SKM-1 treated with dmso at 0.1 percent for 144 hours (cell line): ENCODE results near the gene ACTR5.
"Not testable (repeated sequence)": the region's sequence is repeated elsewhere in the genome, so short reads cannot be mapped to it uniquely, and the experiment has no call there.

Source experiments
- DNase-seq: peaks from one replicate; lab custom pipeline; 2025; ENCODE audit not compliant: unreplicated experiment; lab: John Stamatoyannopoulos, UW

The ACTR5 gene

DNA sequence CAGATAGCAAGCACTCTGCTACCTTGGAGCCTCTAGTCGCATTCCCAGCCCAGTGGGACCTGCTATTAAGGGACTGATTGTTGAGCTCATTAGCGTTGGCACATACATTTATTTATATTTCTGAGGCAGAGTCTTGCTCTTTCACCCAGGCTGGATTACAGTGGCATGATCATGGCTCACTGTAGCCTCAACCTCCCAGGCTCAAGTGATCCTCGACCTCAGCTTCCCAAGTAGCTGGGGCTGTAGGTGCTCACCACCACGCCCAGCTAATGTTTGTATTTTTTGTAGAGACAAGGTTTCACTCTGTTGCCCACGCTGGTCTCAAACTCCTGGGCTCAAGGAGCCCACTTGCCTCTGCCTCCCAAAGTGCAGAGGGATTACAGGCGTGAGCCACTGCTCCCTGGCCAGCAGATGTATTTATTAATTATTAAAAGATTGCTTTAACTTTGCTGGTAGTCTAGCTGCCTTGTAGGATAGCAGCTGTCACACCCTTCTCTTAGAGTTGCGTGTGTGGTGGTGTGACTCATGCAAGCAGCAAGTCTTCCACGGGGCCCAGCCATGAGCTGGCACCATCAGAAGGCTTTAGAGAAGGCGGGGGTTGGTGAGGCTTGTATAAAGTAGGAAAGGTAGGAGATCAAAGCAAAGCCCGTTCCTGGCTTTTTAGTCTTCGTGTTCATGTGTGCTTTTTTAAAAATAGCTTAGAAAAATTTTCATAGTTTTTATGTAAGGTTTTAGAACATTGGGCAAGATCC lies 16.5 kb downstream of the ACTR5 start:
- peak; percentile 36 for DNase-seq

GRCh38 chr20:38766071-38766470 lies 17.8 kb downstream of the ACTR5 start:
- DNase-seq = no peak

DNA sequence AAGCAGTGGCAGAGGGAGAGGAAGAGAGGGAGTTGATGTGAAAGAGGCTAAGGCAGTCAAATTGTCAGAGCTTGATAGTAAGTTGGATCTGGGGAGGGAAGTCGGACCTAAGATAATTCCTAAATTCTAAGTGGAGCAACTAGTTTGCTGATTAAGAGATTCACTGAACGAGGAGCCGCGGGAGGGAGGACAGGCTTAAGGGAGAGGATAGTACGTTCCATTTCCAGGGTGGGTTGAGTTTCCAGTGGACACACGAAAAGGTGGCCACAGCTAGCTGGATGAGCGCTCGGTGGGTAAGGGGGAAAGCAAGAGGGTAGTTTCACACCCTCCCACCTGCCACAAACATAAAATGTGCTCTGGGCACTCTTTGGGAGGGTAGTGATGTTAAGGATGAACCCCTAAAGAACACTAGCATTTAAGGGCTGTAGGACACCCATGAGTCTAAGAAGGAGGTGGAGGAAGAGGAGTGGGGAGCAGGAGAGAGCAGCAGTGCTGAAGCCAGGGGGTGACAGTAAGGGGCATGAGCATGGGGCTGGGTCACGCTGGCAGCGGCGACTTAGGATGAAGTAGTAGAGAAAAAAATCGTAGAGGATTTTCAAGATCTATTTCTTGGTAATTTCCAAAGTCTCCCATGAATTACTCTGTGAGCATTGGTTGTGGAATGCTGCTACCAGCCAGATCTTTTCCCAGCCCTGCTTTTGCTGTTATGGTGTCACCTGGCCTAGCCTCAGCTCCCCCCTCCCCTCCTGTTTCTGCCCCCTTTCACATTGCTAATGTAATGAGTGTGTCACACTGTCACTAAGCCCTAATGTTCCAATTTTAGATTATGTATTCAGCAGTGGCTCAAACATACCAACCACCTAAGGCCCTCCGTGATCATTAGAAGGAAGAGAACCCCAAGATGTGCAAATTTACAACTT lies 21.4 kb downstream of the ACTR5 start:
- DNase-seq = no peak

DNA sequence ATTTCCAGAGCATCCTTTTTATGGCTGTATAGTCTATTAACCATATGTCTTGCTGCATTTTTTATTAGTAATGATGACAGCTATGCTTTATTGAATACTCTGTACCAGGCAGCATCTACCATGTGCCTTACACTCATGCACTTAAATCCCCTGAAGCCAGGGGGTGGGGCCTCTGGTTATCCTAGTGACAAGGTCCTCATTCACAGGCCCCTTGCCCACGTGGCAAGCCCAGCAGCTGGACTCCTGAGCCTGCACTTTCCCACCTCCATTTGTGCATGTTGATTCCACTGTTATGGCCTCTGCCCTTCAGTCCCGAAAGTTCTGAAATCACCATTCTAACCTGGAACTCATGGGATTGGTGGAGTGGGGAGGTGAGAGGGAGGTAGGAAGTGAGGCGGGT lies 22.3 kb downstream of the ACTR5 start:
- DNase-seq = no peak

- no peak for DNase-seq
These were observed 22.7 kb downstream of the ACTR5 start for GRCh38 chr20:38770970-38771369.

DNA sequence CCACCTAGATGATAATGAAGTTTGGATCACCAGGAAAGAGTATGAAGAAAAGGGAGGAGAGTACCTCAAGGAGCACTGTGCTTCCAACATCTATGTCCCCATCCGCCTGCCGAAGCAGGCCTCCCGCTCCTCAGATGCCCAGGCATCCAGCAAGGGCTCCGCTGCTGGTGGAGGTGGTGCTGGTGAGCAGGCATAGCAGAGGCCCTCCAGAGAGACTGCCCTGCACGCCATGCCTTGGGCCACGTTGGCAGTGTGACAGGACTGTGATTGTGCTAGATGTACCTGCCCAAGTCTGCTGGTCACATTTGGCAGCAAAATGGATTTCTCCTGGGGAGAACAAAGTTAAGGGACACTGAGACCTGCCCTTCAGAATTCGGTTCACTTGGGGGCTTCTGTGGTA lies 23.4 kb downstream of the ACTR5 start:
- no peak for DNase-seq

GRCh38 chr20:38774167-38774566 lies 25.9 kb downstream of the ACTR5 start:
- DNase-seq = no peak

- DNase-seq = no peak
These were observed 28.1 kb downstream of the ACTR5 start for GRCh38 chr20:38776363-38776762.

- no peak for DNase-seq
These were observed 31.2 kb downstream of the ACTR5 start for GRCh38 chr20:38779247-38780097.

DNA sequence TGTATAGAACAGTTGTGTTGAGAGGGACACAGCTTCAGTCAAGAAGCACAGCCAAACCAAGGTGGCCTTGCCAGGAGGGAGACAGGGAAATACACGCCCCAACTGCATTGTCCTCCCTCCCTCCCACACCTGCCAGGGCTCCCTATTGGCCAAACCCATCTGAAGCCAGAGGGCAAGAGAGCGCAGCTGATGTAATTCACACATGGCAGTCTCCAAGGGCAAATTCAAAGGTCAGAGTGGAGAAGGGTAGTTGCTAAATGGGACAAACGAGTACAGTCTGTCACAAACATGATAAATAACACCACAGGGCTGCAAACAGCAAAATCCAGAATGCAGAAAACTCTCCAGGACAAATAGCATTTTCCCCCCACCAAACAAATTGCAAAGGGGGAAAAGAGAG lies 34.0 kb downstream of the ACTR5 start:
- DNase-seq = no peak

- no peak for DNase-seq
These were observed 39.6 kb downstream of the ACTR5 start for GRCh38 chr20:38787870-38788269.

GRCh38 chr20:38789503-38790199 lies 41.4 kb downstream of the ACTR5 start:
- DNase-seq = no peak

DNA sequence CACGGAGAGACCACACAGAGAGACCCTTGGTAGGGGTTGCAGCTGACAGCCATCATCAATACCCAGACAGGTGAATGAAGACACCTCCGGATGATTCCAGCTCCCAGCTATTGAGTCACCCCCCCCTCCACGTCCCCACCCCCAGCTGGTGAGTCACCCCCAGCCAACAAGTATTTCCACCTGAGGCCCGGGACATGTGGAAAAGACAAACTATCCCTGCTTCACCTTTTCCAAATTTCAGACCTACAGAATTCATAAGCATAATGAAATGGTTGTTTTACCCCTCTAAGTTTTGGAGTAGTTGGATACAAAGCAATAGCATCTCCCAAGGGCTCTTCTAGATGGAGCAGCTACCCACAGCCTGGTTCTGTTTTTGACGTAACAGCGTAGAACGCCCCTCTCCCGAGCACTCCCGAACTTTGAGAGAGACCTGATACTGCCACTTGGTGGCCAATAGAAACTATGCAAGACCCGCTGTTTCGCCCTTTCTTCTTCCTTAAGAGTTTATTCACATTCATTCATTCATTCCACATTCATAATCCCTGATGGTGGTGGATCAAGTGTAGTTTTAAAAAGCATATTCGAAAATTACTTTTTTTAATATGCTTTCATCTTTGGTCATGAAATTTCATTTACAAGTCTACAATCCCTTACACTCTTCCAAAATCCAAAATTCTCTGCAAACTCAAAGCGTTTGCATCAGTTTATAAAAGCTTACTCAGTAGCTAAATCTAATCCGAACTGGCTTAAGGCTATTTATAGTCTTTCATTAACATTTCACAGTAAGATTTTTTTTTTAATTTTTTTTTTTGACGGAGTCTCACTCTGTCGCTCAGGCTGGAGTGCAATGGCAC lies 42.2 kb downstream of the ACTR5 start:
- DNase-seq = no peak

- DNase-seq = no peak
These were observed 43.0 kb downstream of the ACTR5 start for GRCh38 chr20:38791291-38791690.

DNA sequence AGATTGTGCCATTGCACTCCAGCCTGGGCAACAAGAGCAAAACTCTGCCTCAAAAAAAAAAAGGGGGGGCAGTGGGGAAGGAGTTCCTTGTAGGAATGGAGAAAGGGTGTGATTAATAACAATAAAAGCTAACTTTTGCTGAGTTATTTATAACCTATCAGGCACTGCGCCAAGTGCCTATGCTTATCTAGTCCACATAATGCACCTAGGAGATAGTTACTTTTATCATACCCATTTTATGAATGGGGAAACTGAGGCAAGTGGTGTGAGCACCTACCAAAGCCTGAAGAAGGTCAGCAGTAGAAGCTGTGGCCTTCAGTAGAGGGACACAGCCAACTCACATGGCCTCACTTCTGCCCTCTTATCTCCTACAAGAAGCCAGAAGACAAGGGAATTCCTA lies 43.7 kb downstream of the ACTR5 start:
- no peak for DNase-seq

GRCh38 chr20:38794057-38794456 lies 45.8 kb downstream of the ACTR5 start:
- DNase-seq = not testable (repeated sequence)

DNA sequence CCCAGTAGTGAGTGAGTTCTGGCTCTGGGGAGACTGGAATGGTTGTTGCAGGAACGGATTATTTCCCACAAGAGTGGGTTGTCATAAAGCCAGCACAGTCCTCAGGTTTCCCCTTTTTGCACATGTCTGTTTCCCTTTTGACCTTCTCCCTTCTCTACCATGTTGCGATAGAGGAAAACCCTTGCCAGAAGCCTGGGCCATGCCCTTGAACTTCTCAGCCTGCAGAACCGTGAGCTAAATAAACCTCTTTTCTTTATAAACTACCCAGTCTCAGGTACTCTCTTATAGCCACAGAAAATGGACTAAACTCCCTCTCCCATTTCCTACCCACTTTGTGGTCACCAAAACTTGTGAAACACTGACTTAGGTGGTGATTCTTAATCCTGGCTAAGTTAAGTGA lies 50.0 kb downstream of the ACTR5 start:
- peak; percentile 53 for DNase-seq

DNA sequence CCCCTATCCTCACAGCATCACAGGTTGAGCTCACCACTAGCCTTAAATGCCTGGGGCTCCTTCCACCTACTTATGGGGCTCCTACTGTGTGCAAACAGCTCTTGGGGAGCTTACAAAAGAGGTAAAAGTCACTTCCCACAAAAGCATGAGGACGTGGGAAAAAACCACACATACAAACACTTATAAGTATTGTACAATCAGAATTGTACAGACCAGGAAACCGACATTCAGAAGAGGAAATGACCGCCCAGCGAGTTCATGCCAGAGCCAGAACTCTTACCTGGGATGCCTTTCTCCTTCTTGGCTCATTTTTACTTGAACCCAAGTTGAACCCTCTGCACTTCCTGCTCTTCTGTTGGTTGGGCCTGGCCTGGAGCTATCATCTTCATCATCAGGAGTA lies 50.9 kb downstream of the ACTR5 start:
- DNase-seq = peak; percentile 93

DNA sequence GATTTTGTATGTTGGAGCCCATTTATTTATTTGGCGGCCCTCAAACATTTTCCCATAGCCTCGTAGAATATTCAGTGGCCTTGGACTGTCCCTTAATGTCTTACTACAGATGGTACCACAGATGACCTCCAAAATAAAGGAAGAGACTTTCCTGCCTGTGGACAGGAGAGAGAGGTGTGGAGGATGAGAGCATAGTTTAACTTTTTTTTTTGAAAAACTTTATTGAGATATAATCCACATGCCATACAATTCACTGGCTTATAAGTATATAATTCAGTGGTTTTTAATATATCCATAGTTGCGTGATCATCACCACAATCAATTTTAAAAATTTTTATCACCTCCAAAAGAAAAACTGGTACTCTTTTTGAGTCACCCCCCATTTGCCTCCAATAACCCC lies 52.6 kb downstream of the ACTR5 start:
- DNase-seq = no peak

GRCh38 chr20:38804221-38804620 lies 56.0 kb downstream of the ACTR5 start:
- DNase-seq = no peak
